DOHH2 (cell line): ENCODE data around the gene RANBP1.

Source experiments
- H3F3A ChIP-seq: fragments of 200-600 bp; sonication (generic), shearing (Covaris generic); 2 replicates; pipeline ENCODE4 v1.6.0; 2016; ENCODE audit warnings: antibody characterized with exemption, mild to moderate bottlenecking; ENCODE audit not compliant: control insufficient read depth, insufficient read depth
- H3K27ac ChIP-seq: fragments of 200-600 bp; sonication (generic); 2 replicates; pipeline ENCODE4 v1.5.1; 2014; ENCODE audit warnings: low read depth, mild to moderate bottlenecking, low read length, moderate library complexity
- H3K27me3 ChIP-seq: fragments of 200-600 bp; sonication (generic); 2 replicates; pipeline ENCODE4 v1.6.1; 2014; ENCODE audit warnings: mild to moderate bottlenecking, low read length, mixed read lengths; ENCODE audit not compliant: control insufficient read depth
- H3K36me3 ChIP-seq: fragments of 200-600 bp; sonication (generic); 2 replicates; pipeline ENCODE4 v1.6.1; 2014; ENCODE audit warnings: mild to moderate bottlenecking, low read length, moderate library complexity, mixed read lengths; ENCODE audit not compliant: control insufficient read depth
- H3K4me1 ChIP-seq: fragments of 200-600 bp; sonication (generic); 2 replicates; pipeline ENCODE4 v1.6.1; 2014; ENCODE audit warnings: mild to moderate bottlenecking, low read length, mixed read lengths; ENCODE audit not compliant: control insufficient read depth
- H3K4me2 ChIP-seq: fragments of 200-600 bp; sonication (generic); 2 replicates; pipeline ENCODE4 v1.6.0; 2014; ENCODE audit warnings: mild to moderate bottlenecking, low read length, moderate library complexity
- H3K4me3 ChIP-seq: fragments of 200-600 bp; sonication (generic); 2 replicates; pipeline ENCODE4 v1.5.1; 2014; ENCODE audit warnings: mild to moderate bottlenecking, low read length, mixed read lengths
- H3K79me2 ChIP-seq: fragments of 200-600 bp; sonication (generic); 2 replicates; pipeline ENCODE4 v1.6.1; 2014; ENCODE audit warnings: mild to moderate bottlenecking, low read length, mixed read lengths; ENCODE audit not compliant: control insufficient read depth
- H3K9me2 ChIP-seq: fragments of 200-600 bp; sonication (generic); replicated peaks from 2 replicates; pipeline ENCODE4 v1.6.1; 2014; ENCODE audit warnings: mild to moderate bottlenecking, low read length, mixed read lengths; ENCODE audit not compliant: control insufficient read depth
- H3K9me3 ChIP-seq: fragments of 200-600 bp; sonication (generic); 2 replicates; pipeline ENCODE4 v1.6.1; 2014; ENCODE audit warnings: antibody characterized with exemption, low read length, mixed read lengths; ENCODE audit not compliant: control insufficient read depth, insufficient read depth
- H4K20me1 ChIP-seq: fragments of 200-600 bp; sonication (generic); 2 replicates; pipeline ENCODE4 v1.6.0; 2014; ENCODE audit warnings: low read depth, mild to moderate bottlenecking, antibody characterized with exemption, low read length, moderate library complexity; ENCODE audit not compliant: control insufficient read depth, insufficient read depth
- CTCF ChIP-seq: fragments of 200-600 bp; sonication (generic); IDR thresholded peaks from one replicate; pipeline ENCODE4 v1.5.1; 2014; ENCODE audit warnings: antibody characterized with exemption, mild to moderate bottlenecking, low read depth, low read length; ENCODE audit not compliant: poor library complexity, severe bottlenecking
- EZH2phosphoT487 ChIP-seq: fragments of 200-600 bp; sonication (generic); IDR thresholded peaks from 2 replicates; pipeline ENCODE4 v1.6.1; 2017; ENCODE audit warnings: borderline replicate concordance, mild to moderate bottlenecking, antibody characterized with exemption, low read length, moderate library complexity, mixed read lengths

RANBP1 gene

GRCh38 chr22:20110359-20110985 lies 5.4 kb upstream of the RANBP1 start:
- Histone ChIP-seq H3F3A (peaks cover 13% of the 10 kb centered on the region), H3K9me2 (no peaks in the 10 kb centered on the region), H4K20me1 (no peaks in the 10 kb centered on the region), H3K79me2 (peaks cover 18% of the 10 kb centered on the region), H3K9me3 (no peaks in the 10 kb centered on the region), H3K4me3 (no peak overlapping the region), H3K27ac (no peak overlapping the region), H3K27me3 (no peaks in the 10 kb centered on the region), H3K4me1 (peaks cover 7% of the 10 kb centered on the region), H3K4me2 (no peak overlapping the region), H3K36me3 (peaks cover 96% of the 10 kb centered on the region)
- TF ChIP-seq CTCF (no peak), EZH2phosphoT487 (no peak)

GRCh38 chr22:20111045-20111688 lies 4.7 kb upstream of the RANBP1 start:
- H3K9me3 ChIP-seq = no peaks in the 10 kb centered on the region
- no peaks in the 10 kb centered on the region for H4K20me1 ChIP-seq
- no peaks in the 10 kb centered on the region for H3K9me2 ChIP-seq
- H3K4me2 ChIP-seq = no peak overlapping the region
- H3K4me1 ChIP-seq = peaks cover 14% of the 10 kb centered on the region
- peak; percentile 74 for TF ChIP-seq CTCF
- TF ChIP-seq EZH2phosphoT487 = no peak
- peaks cover 96% of the 10 kb centered on the region for H3K36me3 ChIP-seq
- no peak overlapping the region for H3K4me3 ChIP-seq
- no peaks in the 10 kb centered on the region for H3K27me3 ChIP-seq
- no peak overlapping the region; the same call in 1 of the 2 replicates for H3K27ac ChIP-seq
- peaks cover 13% of the 10 kb centered on the region for H3F3A ChIP-seq
- peaks cover 25% of the 10 kb centered on the region for H3K79me2 ChIP-seq

- Histone ChIP-seq H3F3A (peaks cover 13% of the 10 kb centered on the region), H4K20me1 (no peaks in the 10 kb centered on the region), H3K27ac (peak overlapping the region; percentile 3; the same call in 1 of the 2 replicates), H3K27me3 (no peaks in the 10 kb centered on the region), H3K79me2 (peaks cover 33% of the 10 kb centered on the region), H3K36me3 (peaks cover 95% of the 10 kb centered on the region), H3K4me3 (no peak overlapping the region), H3K9me3 (no peaks in the 10 kb centered on the region), H3K4me2 (no peak overlapping the region), H3K4me1 (peaks cover 15% of the 10 kb centered on the region), H3K9me2 (no peaks in the 10 kb centered on the region)
- TF ChIP-seq CTCF (no peak), EZH2phosphoT487 (no peak)
Measured at GRCh38 chr22:20111689-20112622, 3.9 kb upstream of the RANBP1 start.
